ENCODE measurements around the gene ACTR3C. TPM values are rescaled to one million over a fixed set of nuclear protein-coding genes. Genes with fewer than 3 reads are reported as not detected.

ACTR3C gene
- polyA plus RNA-seq, 1 of the 3 experiments (the other 2 are of a cell fraction) = 0.35 TPM

DNA sequence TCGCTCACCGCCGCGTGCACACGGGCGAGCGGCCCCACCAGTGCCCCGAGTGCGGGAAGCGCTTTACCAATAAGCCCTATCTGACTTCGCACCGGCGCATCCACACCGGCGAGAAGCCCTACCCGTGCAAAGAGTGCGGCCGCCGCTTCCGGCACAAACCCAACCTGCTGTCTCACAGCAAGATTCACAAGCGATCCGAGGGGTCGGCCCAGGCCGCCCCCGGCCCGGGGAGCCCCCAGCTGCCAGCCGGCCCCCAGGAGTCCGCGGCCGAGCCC, 48.6 kb upstream of the ACTR3C start (continued):
- TF ChIP-seq REST (IDR thresholded peaks at IDR 0.05; ENCODE audit: low read depth, low read length) = no peak
- TF ChIP-seq ZBTB33 (IDR thresholded peaks at IDR 0.05; ENCODE audit: borderline replicate concordance, low read depth) = no peak
- TF ChIP-seq TCF12 (IDR thresholded peaks at IDR 0.05) = no peak
- TF ChIP-seq GABPA (IDR thresholded peaks at IDR 0.05; ENCODE audit: low read depth) = no peak
- TF ChIP-seq YY1 (IDR thresholded peaks at IDR 0.05; ENCODE audit: low read depth) = no peak

GRCh38 chr7:150371131-150371995, 48.0 kb upstream of the ACTR3C start:
- CTCF ChIA-PET = interaction anchor here (0.9 to 7.4 kb wide), 2 partner anchors 15 to 26 kb away, joined by 3 to 57 read pairs; no protein-coding TSS in a partner anchor

More at GRCh38 chr7:150371131-150371995, 48.0 kb upstream of the ACTR3C start:
- Histone ChIP-seq H3K4me2 (peak overlapping the region; percentile 96; the same call in 1 of the 2 replicates), H3K4me3 (ENCODE audit: low read depth in 2 of 2, low read length in 1 of 2) (no peak overlapping the region), H3K9me3 (no peaks in the 10 kb centered on the region), H3F3A (replicated peaks; ENCODE audit: insufficient read depth) (peaks cover 17% of the 10 kb centered on the region), H3K27me3 (ENCODE audit: insufficient read depth) (no peaks in the 10 kb centered on the region), H2AFZ (ENCODE audit: low read depth) (no peak overlapping the region), H3K27ac (ENCODE audit: low read depth in 2 of 2, low read length in 1 of 2) (peak overlapping the region in 1 of 2 experiments; percentile 72; a peak in 2 of 4 replicates), H3K9ac (no peak overlapping the region), H3K79me2 (ENCODE audit: insufficient read depth) (peaks cover 48% of the 10 kb centered on the region), H3K4me1 (ENCODE audit: control insufficient read depth in 1 of 2, insufficient read depth in 2 of 2, low read depth in 1 of 2, low read length in 1 of 2) (peaks cover 9 to 35% of the 10 kb centered on the region in 2 experiments; a peak in 3 of 4 replicates), H3K9me2 (no peaks in the 10 kb centered on the region), H4K20me1 (ENCODE audit: insufficient read depth) (no peaks in the 10 kb centered on the region), H3K36me3 (replicated peaks in 1 of 2; ENCODE audit: control insufficient read depth in 1 of 2, insufficient read depth in 2 of 2, low read length in 1 of 2) (peaks cover 19 to 49% of the 10 kb centered on the region in 2 experiments)
- DNase-seq = no peak
- POLR2A ChIA-PET = interaction anchor here (0.6 to 1.3 kb wide), 2 partner anchors 9 to 30 kb away, joined by 3 to 4 read pairs; no protein-coding TSS in a partner anchor
- TF ChIP-seq TEAD4 (IDR thresholded peaks at IDR 0.05; ENCODE audit: borderline replicate concordance, insufficient read depth) = no peak
- no peak for TF ChIP-seq NFIC (IDR thresholded peaks at IDR 0.05; ENCODE audit: borderline replicate concordance)
- TF ChIP-seq TAF1 (IDR thresholded peaks at IDR 0.05; ENCODE audit: borderline replicate concordance, low read depth, low read length) = no peak
- TF ChIP-seq YY1 (IDR thresholded peaks at IDR 0.05; ENCODE audit: low read depth) = no peak
- TF ChIP-seq JUND (IDR thresholded peaks at IDR 0.05) = no peak
- WGBS (ENCODE audit: low lambda C conversion rate) = 94% methylated on average over 27 of the region's 48 CpGs
